Heart left ventricle (tissue), 16 donors: ENCODE results near the gene SOCS3. TPM values are rescaled to one million over a fixed set of nuclear protein-coding genes. Genes with fewer than 3 reads are reported as not detected.

Source experiments
- ATAC-seq, 4 donors: fragments of 200-7000 bp; cut with Tn5 transposase; one replicate each; pipeline ENCODE4 v1.9.1; 2020 to 2022; ENCODE audit warnings: moderate library complexity in 4 of 4, mild to moderate bottlenecking in 3 of 4, moderate number of reproducible peaks in 1 of 4
- DNase-seq, 5 donors: peaks; one replicate each; pipeline ENCODE4 v3.0.0-alpha.2; 2020
- H3K27ac ChIP-seq, 12 donors: fragments of 200-600 bp; sonication (generic) in 4 of 12; one replicate each; pipeline versions ENCODE4 v1.5.0 to v1.8.0; 2016 to 2022; ENCODE audit warnings: mild to moderate bottlenecking in 2 of 12
- H3K27me3 ChIP-seq, 9 donors: fragments of 200-600 bp; sonication (generic) in 2 of 9; one replicate each; pipeline versions ENCODE4 v1.5.1 to v1.8.0; 2016 to 2022; ENCODE audit warnings: mild to moderate bottlenecking in 3 of 9
- H3K36me3 ChIP-seq, 9 donors: fragments of 200-600 bp; sonication (generic) in 2 of 9; one replicate each; pipeline versions ENCODE4 v1.5.0 to v1.8.0; 2018 to 2022; ENCODE audit warnings: mild to moderate bottlenecking in 2 of 9
- H3K4me1 ChIP-seq, 12 donors: fragments of 200-600 bp; sonication (generic) in 4 of 12; one replicate each; pipeline versions ENCODE4 v1.5.0 to v1.8.0; 2016 to 2022; ENCODE audit warnings: mild to moderate bottlenecking in 3 of 12
- H3K4me3 ChIP-seq, 12 donors: fragments of 200-600 bp; sonication (generic) in 4 of 12; one replicate each; pipeline versions ENCODE4 v1.5.0 to v1.8.0; 2017 to 2022; ENCODE audit warnings: mild to moderate bottlenecking in 9 of 12, moderate library complexity in 4 of 12
- H3K9me3 ChIP-seq, 12 donors: fragments of 200-600 bp; sonication (generic) in 4 of 12; one replicate each; pipeline versions ENCODE4 v1.5.0 to v1.8.0; 2016 to 2022; ENCODE audit warnings: mild to moderate bottlenecking in 1 of 12
- POLR2A ChIP-seq, 2 donors: fragments of 450-650 bp; IDR thresholded peaks; one replicate each; pipeline ENCODE4 v1.6.1; 2017; ENCODE audit warnings: antibody characterized with exemption in 2 of 2, mild to moderate bottlenecking in 2 of 2, moderate library complexity in 2 of 2
- WGBS, 4 donors: extraction: QIAGEN DNeasy Blood & Tissue Kit in 2 of 4; methylation state at CpG; one replicate each; pipeline versions ENCODE4 v1.1.5 to v1.1.7; 2013 to 2018; 5-methylcytosine and 5-hydroxymethylcytosine counted together
- intact Hi-C, 10 donors: fragments of 100-400 bp; cut with DNase I; formaldehyde crosslinking; loops; one replicate each; pipeline versions ENCODE4 v1.11.1 to v1.14.2; 2022
- polyA plus RNA-seq, 2 donors: library from polyadenylated mRNA; stranded (reverse); fragments of 200-250 nt; gene quantifications; one replicate each; pipeline ENCODE4 v1.2.3, GENCODE V29; 2013
- total RNA-seq, 9 donors: library from RNA; depleted of rRNA in 2 of 9; stranded (reverse); fragments of >200 nt in 2 of 9; fragmentation: NEBNext Ultra II Directional in 3 of 9; extraction: Animal tissue kit (Norgen Biotek cat#: 25700) in 3 of 9; gene quantifications; one replicate each; pipeline versions ENCODE4 v1.1.0 to v1.2.4, GENCODE V29; 2016 to 2023
- TF ChIP-seq, protein P1 (sequence below), 12 donors: fragments of 200-600 bp; sonication (generic) in 4 of 12; IDR thresholded peaks; one replicate each; pipeline versions ENCODE4 v1.5.0 to v1.8.0; 2018 to 2022; ENCODE audit warnings: antibody characterized with exemption in 12 of 12, mild to moderate bottlenecking in 5 of 12
- donor health status: ischemic (EF 13 %, LVEDD 7.1; RV severe dilation, severe dysfunction).
- donor health status: healthy with polysubstance abuse.
- donor health status: DM: no; HTN: yes; CAD: no.
- donor health status: DM: no; HTN: no; CAD: no.
- donor health status: ischemic (EF 25% LVEDD 6.9; RV normal size, moderate dysfunction).
- donor health status: ischemic (EF 25% LVEDD 5.7; RV mildly dilated, moderate dysfunction).
- donor health status: healthy.
- donor health status: DM: yes; HTN: yes; CAD: no.
- donor health status: ischemic (EF 35%, LVEDD 5.7; RV mildly dilated, moderate dysfunction).
- donor health status: nonischemic (EF 11% LVEDD 7.7; RV severe dilation, severe dysfunction).
- donor health status: DM: yes; HTN: yes; CAD: no.
- donor health status: PGD.
- donor health status: ischemic (EF 29% LVEDD 5.4; RV normal size, mild dysfunction).
- donor health status: nonischemic (EF 23%, LVEDD 6.1; RV moderate dilation, normal function).

The SOCS3 gene
- total and polyA plus RNA-seq, 11 donors, result 4.6 to 134 (median 15.9) TPM

DNA sequence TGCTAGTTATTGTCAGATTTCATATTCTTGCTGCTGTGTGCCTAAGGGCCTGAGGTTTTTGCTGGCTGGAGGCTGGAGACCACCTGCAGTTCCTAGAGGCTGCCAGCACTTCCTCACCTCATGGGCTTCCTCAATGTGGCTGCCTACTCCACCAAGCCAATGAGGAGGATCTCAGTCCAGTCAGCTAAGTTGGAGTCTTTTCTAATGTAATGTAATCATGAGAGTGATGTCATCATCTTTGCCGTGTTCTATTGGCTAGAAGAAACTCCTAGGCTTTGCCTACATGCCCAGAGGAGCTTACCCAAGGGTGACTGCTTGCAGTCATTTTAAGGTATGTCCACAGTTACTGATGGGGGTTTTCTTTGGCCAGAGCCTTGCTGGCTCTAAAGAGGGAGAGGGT is 53.0 kb downstream of the SOCS3 start:
- TF ChIP-seq, protein P1, sequence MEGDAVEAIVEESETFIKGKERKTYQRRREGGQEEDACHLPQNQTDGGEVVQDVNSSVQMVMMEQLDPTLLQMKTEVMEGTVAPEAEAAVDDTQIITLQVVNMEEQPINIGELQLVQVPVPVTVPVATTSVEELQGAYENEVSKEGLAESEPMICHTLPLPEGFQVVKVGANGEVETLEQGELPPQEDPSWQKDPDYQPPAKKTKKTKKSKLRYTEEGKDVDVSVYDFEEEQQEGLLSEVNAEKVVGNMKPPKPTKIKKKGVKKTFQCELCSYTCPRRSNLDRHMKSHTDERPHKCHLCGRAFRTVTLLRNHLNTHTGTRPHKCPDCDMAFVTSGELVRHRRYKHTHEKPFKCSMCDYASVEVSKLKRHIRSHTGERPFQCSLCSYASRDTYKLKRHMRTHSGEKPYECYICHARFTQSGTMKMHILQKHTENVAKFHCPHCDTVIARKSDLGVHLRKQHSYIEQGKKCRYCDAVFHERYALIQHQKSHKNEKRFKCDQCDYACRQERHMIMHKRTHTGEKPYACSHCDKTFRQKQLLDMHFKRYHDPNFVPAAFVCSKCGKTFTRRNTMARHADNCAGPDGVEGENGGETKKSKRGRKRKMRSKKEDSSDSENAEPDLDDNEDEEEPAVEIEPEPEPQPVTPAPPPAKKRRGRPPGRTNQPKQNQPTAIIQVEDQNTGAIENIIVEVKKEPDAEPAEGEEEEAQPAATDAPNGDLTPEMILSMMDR (IDR thresholded peaks at IDR 0.05), result no peak
- no peak for TF ChIP-seq POLR2A (IDR thresholded peaks at IDR 0.05)
- ATAC-seq, result no peak
- no peak overlapping the region for H3K27ac ChIP-seq
- 55 to 89% (median 85%) methylated on average over 1 of the region's 1 CpG for WGBS, 4 donors
- no peaks in the 10 kb centered on the region for H3K36me3 ChIP-seq
- no peaks in the 10 kb centered on the region for H3K27me3 ChIP-seq
- H3K4me1 ChIP-seq, result peaks cover 0 to 12% (median 9%) of the 10 kb centered on the region in 12 donors
- intact Hi-C loops, result no loop called here
- DNase-seq, result no peak
- H3K4me3 ChIP-seq, result no peak overlapping the region
- peaks cover 0 to 5% (median 0%) of the 10 kb centered on the region in 12 donors for H3K9me3 ChIP-seq

Other genes with a start within 250 kb of the SOCS3 start
- 100 to 1,000 TPM in 1 of 9 donors, 10 to 100 TPM in 8; 41.5 to 139 (median 71.4) TPM for gene TMC6, start 231.3 kb downstream of the SOCS3 start, total RNA-seq
- gene TMC6, start 231.3 kb downstream of the SOCS3 start, polyA plus RNA-seq, result 10 to 100 TPM; 31.2 to 50.1 TPM
- gene TMC8, start 229.3 kb downstream of the SOCS3 start, total RNA-seq, result 10 to 100 TPM in 1 of 9 donors, 1 to 10 TPM in 5, under 1 TPM in 3; 0.81 to 21.6 (median 1.1) TPM
- 1 to 10 TPM; 1.2 to 1.8 TPM for gene TMC8, start 229.3 kb downstream of the SOCS3 start, polyA plus RNA-seq
- gene C17orf99, start 213.7 kb downstream of the SOCS3 start, total RNA-seq, result not detected
- gene C17orf99, start 213.7 kb downstream of the SOCS3 start, polyA plus RNA-seq, result not detected
- gene SYNGR2, start 191.5 kb downstream of the SOCS3 start, total RNA-seq, result 100 to 1,000 TPM in 7 of 9 donors, 10 to 100 TPM in 2; 99.5 to 268 (median 135) TPM
- 100 to 1,000 TPM; 104 to 174 TPM for gene SYNGR2, start 191.5 kb downstream of the SOCS3 start, polyA plus RNA-seq
- gene TK1, start 173.0 kb downstream of the SOCS3 start, total RNA-seq, result 10 to 100 TPM in 1 of 9 donors, 1 to 10 TPM in 6, under 1 TPM in 2; 0.29 to 21.7 (median 1.2) TPM
- 1 to 10 TPM in 1 of 2 donors, under 1 TPM in 1; 0.91 to 1.9 TPM for gene TK1, start 173.0 kb downstream of the SOCS3 start, polyA plus RNA-seq
- 10 to 100 TPM; 12.8 to 86.6 (median 33.1) TPM for gene AFMID, start 172.7 kb downstream of the SOCS3 start, total RNA-seq
- 10 to 100 TPM; 17.4 to 24.8 TPM for gene AFMID, start 172.7 kb downstream of the SOCS3 start, polyA plus RNA-seq
- 10 to 100 TPM in 1 of 9 donors, 1 to 10 TPM in 3, under 1 TPM in 3, not detected in 2; 0.50 to 10.9 (median 1.1) TPM for gene BIRC5, start 145.8 kb downstream of the SOCS3 start, total RNA-seq
- gene BIRC5, start 145.8 kb downstream of the SOCS3 start, polyA plus RNA-seq, result under 1 TPM; 0.11 to 0.28 TPM
- gene TMEM235, start 128.4 kb downstream of the SOCS3 start, total RNA-seq, result not detected
- not detected for gene TMEM235, start 128.4 kb downstream of the SOCS3 start, polyA plus RNA-seq
- 10 to 100 TPM; 14.2 to 32.8 (median 17.3) TPM for gene PGS1, start 18.6 kb upstream of the SOCS3 start, total RNA-seq
- 10 to 100 TPM; 11.9 to 24.6 TPM for gene PGS1, start 18.6 kb upstream of the SOCS3 start, polyA plus RNA-seq
- gene DNAH17, start 217.3 kb upstream of the SOCS3 start, total RNA-seq, result under 1 TPM in 5 of 9 donors, not detected in 4; 0.02 to 0.63 (median 0.25) TPM
- gene DNAH17, start 217.3 kb upstream of the SOCS3 start, polyA plus RNA-seq, result under 1 TPM; 0.04 to 0.17 TPM